SJCRH30 (cell line): Measurements from ENCODE around the gene C1orf35. TPM values are rescaled to one million over a fixed set of nuclear protein-coding genes. Genes with fewer than 3 reads are reported as not detected.

ENCODE experiments used
- DNase-seq, 2 experiments: peaks; one replicate each; pipeline ENCODE4 v3.0.0-alpha.2; 2015 to 2020
- H3K27ac ChIP-seq: fragments of 250-450 bp; sonication (Bioruptor Pico); 2 replicates; pipeline ENCODE4 v1.5.1; 2020; ENCODE audit warnings: mild to moderate bottlenecking, moderate library complexity
- H3K27me3 ChIP-seq: fragments of 250-450 bp; sonication (Bioruptor Pico); 2 replicates; pipeline ENCODE4 v1.5.1; 2020; ENCODE audit warnings: mild to moderate bottlenecking, moderate library complexity
- H3K36me3 ChIP-seq: fragments of 250-450 bp; sonication (Bioruptor Pico); 2 replicates; pipeline ENCODE4 v1.5.1; 2020; ENCODE audit warnings: mild to moderate bottlenecking, moderate library complexity
- H3K4me1 ChIP-seq: fragments of 250-450 bp; sonication (Bioruptor Pico); 2 replicates; pipeline ENCODE4 v1.5.1; 2020; ENCODE audit warnings: mild to moderate bottlenecking, moderate library complexity
- H3K4me3 ChIP-seq: fragments of 250-450 bp; sonication (Bioruptor Pico); 2 replicates; pipeline ENCODE4 v1.5.1; 2020; ENCODE audit warnings: mild to moderate bottlenecking, moderate library complexity
- H3K9me3 ChIP-seq: fragments of 250-450 bp; sonication (Bioruptor Pico); replicated peaks from 2 replicates; pipeline ENCODE4 v1.5.1; 2020; ENCODE audit warnings: mild to moderate bottlenecking, moderate library complexity
- total RNA-seq: library from RNA; depleted of rRNA; stranded (reverse); fragments of >200 nt; shearing (Covaris generic); gene quantifications from 2 replicates; pipeline ENCODE4 v1.2.3, GENCODE V29; 2014

Gene C1orf35
- total RNA-seq, 1 experiment from 2014 or later = 22.8 TPM

- no peak overlapping the region for H3K4me3 ChIP-seq
- no peak overlapping the region for H3K27ac ChIP-seq
- H3K36me3 ChIP-seq = peaks cover 70% of the 10 kb centered on the region
- H3K27me3 ChIP-seq = no peaks in the 10 kb centered on the region
- DNase-seq = no peak
- peaks cover 6% of the 10 kb centered on the region; the same call in 1 of the 2 replicates for H3K9me3 ChIP-seq
- no peaks in the 10 kb centered on the region for H3K4me1 ChIP-seq
Measured at GRCh38 chr1:228098323-228098931, 4.7 kb downstream of the C1orf35 start.

- DNase-seq = no peak
- peaks cover 76% of the 10 kb centered on the region for H3K36me3 ChIP-seq
Measured at GRCh38 chr1:228097333-228098081, 5.6 kb downstream of the C1orf35 start.

GRCh38 chr1:228096416-228097332, 6.5 kb downstream of the C1orf35 start:
- DNase-seq = no peak
- peaks cover 84% of the 10 kb centered on the region for H3K36me3 ChIP-seq

More at GRCh38 chr1:228097333-228098081, 5.6 kb downstream of the C1orf35 start:
- H3K4me3 ChIP-seq = no peak overlapping the region
- H3K27me3 ChIP-seq = no peaks in the 10 kb centered on the region
- H3K4me1 ChIP-seq = no peaks in the 10 kb centered on the region
- no peak overlapping the region for H3K27ac ChIP-seq
- peaks cover 6% of the 10 kb centered on the region; the same call in 1 of the 2 replicates for H3K9me3 ChIP-seq

GRCh38 chr1:228095938-228096337, 7.2 kb downstream of the C1orf35 start:
- no peak for DNase-seq
- Histone ChIP-seq H3K4me3 (no peak overlapping the region), H3K4me1 (no peaks in the 10 kb centered on the region), H3K9me3 (peaks cover 6% of the 10 kb centered on the region; the same call in 1 of the 2 replicates), H3K27me3 (no peaks in the 10 kb centered on the region), H3K36me3 (peaks cover 84% of the 10 kb centered on the region), H3K27ac (peak overlapping the region; percentile 48; the same call in 1 of the 2 replicates)

More at GRCh38 chr1:228096416-228097332, 6.5 kb downstream of the C1orf35 start:
- Histone ChIP-seq H3K4me3 (no peak overlapping the region), H3K27ac (no peak overlapping the region), H3K4me1 (no peaks in the 10 kb centered on the region), H3K27me3 (no peaks in the 10 kb centered on the region), H3K9me3 (peaks cover 6% of the 10 kb centered on the region; the same call in 1 of the 2 replicates)

- Histone ChIP-seq H3K4me3 (no peak overlapping the region), H3K9me3 (peaks cover 6% of the 10 kb centered on the region; the same call in 1 of the 2 replicates), H3K27ac (peak overlapping the region; percentile 48; the same call in 1 of the 2 replicates), H3K4me1 (peaks cover 4% of the 10 kb centered on the region; the same call in 1 of the 2 replicates), H3K36me3 (peaks cover 82% of the 10 kb centered on the region), H3K27me3 (no peaks in the 10 kb centered on the region)
- DNase-seq = peak in 1 of 2 experiments; percentile 50
Measured at GRCh38 chr1:228095161-228095560, 8.0 kb downstream of the C1orf35 start.

- Histone ChIP-seq H3K4me1 (peaks cover 8% of the 10 kb centered on the region; the same call in 1 of the 2 replicates), H3K27ac (peak overlapping the region; percentile 9; the same call in 1 of the 2 replicates), H3K9me3 (peaks cover 6% of the 10 kb centered on the region; the same call in 1 of the 2 replicates), H3K4me3 (no peak overlapping the region), H3K27me3 (no peaks in the 10 kb centered on the region), H3K36me3 (peaks cover 81% of the 10 kb centered on the region)
- DNase-seq = peak in 1 of 2 experiments; percentile 3
Measured at GRCh38 chr1:228094432-228095016, 8.6 kb downstream of the C1orf35 start.

- Histone ChIP-seq H3K27me3 (no peaks in the 10 kb centered on the region), H3K9me3 (peaks cover 6% of the 10 kb centered on the region; the same call in 1 of the 2 replicates), H3K4me3 (no peak overlapping the region), H3K36me3 (peaks cover 74% of the 10 kb centered on the region), H3K4me1 (peaks cover 8% of the 10 kb centered on the region; the same call in 1 of the 2 replicates), H3K27ac (no peak overlapping the region)
- no peak for DNase-seq
Measured at GRCh38 chr1:228093050-228093906, 9.8 kb downstream of the C1orf35 start.

GRCh38 chr1:228092342-228093049, 10.6 kb downstream of the C1orf35 start:
- Histone ChIP-seq H3K36me3 (peaks cover 74% of the 10 kb centered on the region), H3K27ac (no peak overlapping the region), H3K4me1 (peaks cover 8% of the 10 kb centered on the region; the same call in 1 of the 2 replicates), H3K4me3 (no peak overlapping the region), H3K9me3 (peaks cover 6% of the 10 kb centered on the region; the same call in 1 of the 2 replicates), H3K27me3 (no peaks in the 10 kb centered on the region)
- no peak for DNase-seq

- peaks cover 65% of the 10 kb centered on the region for H3K36me3 ChIP-seq
- no peaks in the 10 kb centered on the region for H3K27me3 ChIP-seq
- no peak overlapping the region for H3K4me3 ChIP-seq
- no peak for DNase-seq
- peaks cover 8% of the 10 kb centered on the region; the same call in 1 of the 2 replicates for H3K4me1 ChIP-seq
- no peak overlapping the region for H3K27ac ChIP-seq
- H3K9me3 ChIP-seq = peaks cover 6% of the 10 kb centered on the region; the same call in 1 of the 2 replicates
Measured at GRCh38 chr1:228091084-228091483, 12.0 kb downstream of the C1orf35 start.

- H3K4me3 ChIP-seq = no peak overlapping the region
- peaks cover 65% of the 10 kb centered on the region for H3K36me3 ChIP-seq
- H3K27me3 ChIP-seq = no peaks in the 10 kb centered on the region
- H3K4me1 ChIP-seq = peaks cover 12% of the 10 kb centered on the region; the same call in 1 of the 2 replicates
- peaks cover 6% of the 10 kb centered on the region; the same call in 1 of the 2 replicates for H3K9me3 ChIP-seq
- H3K27ac ChIP-seq = no peak overlapping the region
- peak in 1 of 2 experiments; percentile 27 for DNase-seq
Measured at GRCh38 chr1:228090613-228091081, 12.5 kb downstream of the C1orf35 start.

- peak in 1 of 2 experiments; percentile 3 for DNase-seq
- no peak overlapping the region for H3K27ac ChIP-seq
- H3K4me1 ChIP-seq = peaks cover 20% of the 10 kb centered on the region; the same call in 1 of the 2 replicates
- H3K27me3 ChIP-seq = no peaks in the 10 kb centered on the region
- H3K9me3 ChIP-seq = peaks cover under 1% of the 10 kb centered on the region; the same call in 1 of the 2 replicates
- no peak overlapping the region for H3K4me3 ChIP-seq
- peaks cover 61% of the 10 kb centered on the region for H3K36me3 ChIP-seq
Measured at GRCh38 chr1:228089519-228090380, 13.4 kb downstream of the C1orf35 start.
